OCI-M1 (cell line): ENCODE data around the gene CCDC71L.

Source experiments
- DNase-seq: peaks from one replicate; lab custom pipeline; 2025; lab: John Stamatoyannopoulos, UW

Gene CCDC71L

GRCh38 chr7:106659166-106659962 lies 1.6 kb downstream of the CCDC71L start:
- peak; percentile 34 for DNase-seq

DNA sequence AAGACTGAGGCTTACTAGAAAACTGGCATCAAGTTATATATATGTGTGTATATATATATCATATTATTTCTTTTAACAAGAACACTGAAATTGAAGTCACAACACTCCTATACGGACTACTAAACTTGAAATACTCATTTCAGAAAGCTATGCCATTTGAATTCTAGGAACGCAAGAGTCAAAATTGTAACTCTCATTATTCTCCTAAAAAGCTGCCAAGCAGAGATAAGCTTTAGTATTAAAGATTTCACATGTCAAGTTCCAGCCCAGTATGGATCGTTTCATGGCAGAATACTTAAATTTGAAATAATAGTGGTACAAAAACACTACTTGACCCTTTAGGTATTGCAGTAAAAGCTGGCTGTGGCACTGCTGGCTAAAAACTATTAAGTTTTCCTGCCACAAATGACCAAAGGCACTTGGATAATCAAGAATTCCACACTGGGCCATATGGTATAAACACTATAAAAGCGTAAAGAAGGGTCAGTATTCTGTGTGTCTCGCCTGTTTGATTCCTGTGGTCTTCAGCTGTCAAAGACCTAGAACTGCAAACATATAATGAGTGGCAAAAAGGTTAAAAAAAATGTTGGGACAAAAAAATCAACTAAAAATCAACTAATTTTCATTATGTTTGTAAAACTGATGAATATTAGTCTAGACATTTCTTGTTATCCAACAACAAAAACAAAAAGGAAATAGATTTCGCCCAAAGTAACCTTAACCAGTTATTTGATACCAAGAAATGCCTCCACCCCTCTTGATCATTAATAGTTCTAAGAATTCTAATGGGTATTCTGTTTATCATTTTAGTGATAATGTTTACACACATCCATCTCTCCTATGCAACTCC lies 2.4 kb downstream of the CCDC71L start:
- DNase-seq, result peak; percentile 41

- DNase-seq, result peak; percentile 58
Observed at GRCh38 chr7:106657085-106657991, 3.6 kb downstream of the CCDC71L start.

DNA sequence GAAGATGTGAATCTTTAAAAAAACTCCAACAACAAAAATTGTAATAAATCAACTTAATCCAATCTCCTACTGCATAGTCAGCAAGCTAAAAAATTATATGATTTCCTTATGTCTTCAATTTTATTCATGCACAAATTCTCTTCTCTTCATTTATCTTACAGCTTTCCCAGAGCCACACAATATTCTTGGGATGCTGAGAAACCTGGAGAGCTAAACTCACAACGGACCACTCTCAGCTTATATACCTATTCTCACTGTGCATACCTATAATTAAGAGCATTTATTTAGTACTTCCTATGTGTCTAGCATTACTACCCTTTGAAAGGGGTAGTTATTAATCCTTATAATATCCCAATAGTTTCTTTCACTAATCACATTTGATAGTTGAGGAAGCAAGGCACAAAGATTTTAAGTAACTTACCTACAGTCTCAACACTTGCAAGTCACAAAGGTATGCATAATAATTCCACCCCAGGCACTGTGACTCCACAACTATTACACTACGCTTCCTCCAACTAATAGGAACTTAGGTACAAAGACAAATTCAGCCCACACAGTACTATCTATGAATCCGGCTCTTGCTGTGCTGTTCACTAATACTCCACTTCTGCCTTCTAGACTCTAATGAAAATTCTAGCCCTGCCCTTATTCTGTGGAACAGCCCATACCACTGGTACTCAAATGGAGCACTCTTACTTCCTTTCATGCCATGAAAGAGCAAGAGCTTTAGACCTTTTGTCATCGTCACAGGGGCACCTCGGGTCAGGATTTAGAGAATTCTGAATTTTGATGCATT lies 5.1 kb downstream of the CCDC71L start:
- no peak for DNase-seq

DNA sequence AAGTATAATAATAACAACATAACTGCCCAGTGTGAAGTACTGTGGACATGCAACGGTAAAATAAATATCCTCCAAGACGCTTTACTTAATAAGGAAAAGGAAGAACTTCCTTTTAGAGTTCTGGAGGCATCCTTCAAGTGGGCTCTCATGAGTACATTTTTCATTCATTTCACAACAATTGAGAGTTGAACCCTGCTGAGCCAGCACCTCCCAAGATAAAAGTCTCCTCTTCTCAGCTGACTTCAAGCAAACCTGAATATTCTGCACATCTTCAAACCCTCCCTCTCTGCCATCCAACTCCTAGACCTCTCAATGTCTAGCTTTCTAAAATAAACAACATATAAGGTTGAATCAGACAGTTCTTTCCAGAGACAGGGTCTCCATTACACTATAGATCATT lies 7.5 kb downstream of the CCDC71L start:
- DNase-seq, result no peak

GRCh38 chr7:106652909-106653308 lies 8.0 kb downstream of the CCDC71L start:
- DNase-seq, result no peak

DNA sequence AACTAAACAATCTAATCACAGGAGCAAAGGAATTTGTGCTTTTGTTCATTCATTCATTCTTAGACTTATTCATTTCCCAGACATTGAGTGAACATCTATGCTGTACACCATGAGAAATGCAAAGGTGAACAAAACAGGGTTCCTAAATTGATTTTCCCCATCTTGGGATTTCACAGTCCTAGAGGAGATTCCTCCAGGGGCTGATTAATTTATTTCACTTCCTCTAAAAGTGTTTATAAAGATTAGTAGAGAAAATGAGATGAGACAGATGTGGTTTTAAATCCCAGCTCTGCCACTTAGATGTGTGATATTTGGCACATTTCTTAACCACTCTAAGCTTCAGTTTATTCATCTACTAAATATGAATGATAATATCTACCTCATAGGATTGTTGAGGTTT lies 8.9 kb downstream of the CCDC71L start:
- DNase-seq, result no peak

GRCh38 chr7:106646256-106646655 lies 14.7 kb downstream of the CCDC71L start:
- DNase-seq, result no peak

DNA sequence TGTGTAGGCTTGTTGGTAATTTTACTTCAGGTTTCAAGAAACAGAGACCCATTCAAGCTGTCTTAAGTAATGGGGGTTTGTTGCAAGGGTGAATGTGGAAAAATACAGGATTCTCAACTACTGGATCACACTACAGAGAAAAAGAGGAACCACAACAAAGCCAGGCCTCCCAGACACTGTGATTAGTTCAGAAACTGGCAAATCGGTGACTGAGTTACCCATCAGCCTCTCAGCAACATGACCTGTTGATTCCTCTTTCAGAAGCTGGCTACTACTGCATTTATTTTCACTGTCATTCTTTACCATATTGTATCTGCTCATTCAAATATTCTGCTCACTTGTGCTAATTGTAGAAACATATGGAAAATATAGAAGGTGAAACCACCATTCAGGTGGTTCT lies 16.0 kb downstream of the CCDC71L start:
- peak; percentile 81 for DNase-seq

DNA sequence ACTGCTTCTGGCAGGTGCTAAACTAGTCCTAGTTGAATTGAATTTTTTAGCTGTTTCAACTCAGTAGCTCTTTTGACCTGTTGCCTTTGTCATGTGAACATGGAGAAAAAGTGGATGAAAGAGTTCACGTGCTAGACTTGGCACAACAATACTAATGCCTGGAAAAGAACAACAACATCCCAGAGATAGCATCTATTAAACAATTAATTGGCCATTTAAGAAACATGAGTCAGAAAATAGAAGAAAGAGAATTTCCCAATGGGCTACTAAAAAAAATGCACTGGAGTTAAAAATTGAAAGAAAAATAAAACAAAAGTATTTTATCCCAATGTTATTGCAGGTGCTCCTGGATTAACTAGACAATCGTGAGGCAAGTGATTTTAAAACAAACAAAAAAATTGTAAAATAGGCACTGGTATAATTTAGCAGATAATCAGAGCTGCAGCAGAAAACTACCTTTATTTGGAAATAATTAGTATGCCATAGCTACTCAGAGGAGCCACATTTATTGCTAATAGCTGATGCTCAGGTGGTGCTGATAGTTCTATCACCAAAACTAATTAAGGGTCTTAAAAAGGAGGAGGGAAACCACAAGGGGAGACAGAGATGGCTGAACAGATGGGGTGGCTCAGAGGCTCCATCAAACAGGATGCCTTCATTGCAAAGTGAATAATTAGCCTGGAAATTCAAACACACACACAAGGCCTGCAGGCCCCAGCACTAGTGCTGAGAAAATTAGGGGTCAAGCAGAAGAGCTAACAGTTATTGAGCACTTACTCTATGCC lies 17.6 kb downstream of the CCDC71L start:
- no peak for DNase-seq

DNA sequence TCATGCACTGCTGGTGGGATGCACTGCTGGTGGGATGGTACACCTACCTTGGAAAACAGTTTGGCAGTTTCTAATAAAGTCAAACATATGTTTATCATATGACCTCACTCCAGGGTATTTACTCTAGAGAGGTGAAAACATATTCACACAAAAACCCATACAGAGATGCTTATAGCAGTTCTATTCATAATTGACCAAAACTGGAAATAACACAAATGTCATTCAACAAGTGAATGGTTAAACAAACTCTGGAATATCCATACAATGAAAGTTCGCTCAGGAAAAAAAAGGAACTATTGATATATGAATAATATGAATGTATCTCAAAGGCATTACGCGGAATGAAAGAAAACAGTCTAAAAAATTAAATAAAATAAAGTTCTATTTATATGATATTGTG lies 19.5 kb downstream of the CCDC71L start:
- DNase-seq, result no peak

DNA sequence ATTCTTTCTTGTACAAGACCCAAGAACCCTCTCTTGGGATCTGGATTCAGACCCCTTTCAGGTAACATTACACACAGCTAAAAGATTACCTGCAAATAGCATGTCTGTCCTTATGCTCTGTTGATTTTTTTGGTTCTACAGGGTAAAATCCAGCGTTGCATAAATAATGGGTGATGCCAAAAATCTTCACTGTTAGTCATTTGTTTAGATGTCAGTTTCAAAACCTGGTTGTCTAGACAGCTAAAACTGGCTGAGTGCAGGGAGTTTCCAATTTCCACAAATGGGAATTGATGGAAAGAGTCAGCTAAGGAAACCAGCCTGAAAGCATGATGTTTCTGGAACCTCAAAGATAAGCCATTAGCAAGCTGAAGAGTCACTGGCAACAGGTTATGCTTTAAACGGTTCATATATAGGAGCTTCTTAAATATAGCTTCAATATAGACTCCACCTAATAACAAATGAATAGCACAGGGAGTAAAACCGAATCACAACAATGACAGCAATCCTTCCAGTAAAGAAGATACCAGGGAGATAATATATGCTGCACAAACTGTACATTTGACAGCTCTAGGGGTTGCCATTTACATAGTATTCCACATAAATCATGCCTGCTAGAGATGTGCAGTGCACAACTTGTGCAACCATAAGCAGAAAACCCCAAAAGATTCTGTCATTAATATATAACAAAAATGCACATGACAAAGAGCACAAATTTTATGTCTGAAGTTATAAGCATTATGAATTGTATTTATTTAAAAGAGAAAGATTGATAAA lies 20.4 kb downstream of the CCDC71L start:
- DNase-seq, result no peak

- no peak for DNase-seq
Observed at GRCh38 chr7:106639476-106640334, 21.3 kb downstream of the CCDC71L start.

DNA sequence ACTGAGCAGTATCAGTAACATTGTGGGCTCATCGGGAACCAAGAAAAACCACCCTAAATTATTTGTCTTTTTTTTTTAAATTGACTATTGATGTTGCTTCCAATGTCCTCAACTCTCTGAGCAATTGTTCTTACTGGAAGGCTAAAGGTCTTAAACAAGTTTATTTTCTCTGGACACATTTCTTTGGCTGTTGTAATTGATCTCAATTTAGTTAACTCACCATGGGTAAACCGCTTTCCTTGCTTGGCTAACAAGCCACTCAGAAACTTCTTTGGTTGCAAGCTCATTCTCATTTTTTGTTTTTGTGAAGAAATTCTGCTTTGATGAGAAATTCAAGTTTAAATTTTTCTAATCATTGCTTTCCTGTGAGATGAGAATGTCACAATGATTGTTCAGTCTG lies 25.5 kb downstream of the CCDC71L start:
- no peak for DNase-seq

GRCh38 chr7:106634958-106635357 lies 26.0 kb downstream of the CCDC71L start:
- DNase-seq, result no peak

GRCh38 chr7:106630648-106631047 lies 30.3 kb downstream of the CCDC71L start:
- no peak for DNase-seq

GRCh38 chr7:106629516-106629915 lies 31.4 kb downstream of the CCDC71L start:
- DNase-seq, result no peak

DNA sequence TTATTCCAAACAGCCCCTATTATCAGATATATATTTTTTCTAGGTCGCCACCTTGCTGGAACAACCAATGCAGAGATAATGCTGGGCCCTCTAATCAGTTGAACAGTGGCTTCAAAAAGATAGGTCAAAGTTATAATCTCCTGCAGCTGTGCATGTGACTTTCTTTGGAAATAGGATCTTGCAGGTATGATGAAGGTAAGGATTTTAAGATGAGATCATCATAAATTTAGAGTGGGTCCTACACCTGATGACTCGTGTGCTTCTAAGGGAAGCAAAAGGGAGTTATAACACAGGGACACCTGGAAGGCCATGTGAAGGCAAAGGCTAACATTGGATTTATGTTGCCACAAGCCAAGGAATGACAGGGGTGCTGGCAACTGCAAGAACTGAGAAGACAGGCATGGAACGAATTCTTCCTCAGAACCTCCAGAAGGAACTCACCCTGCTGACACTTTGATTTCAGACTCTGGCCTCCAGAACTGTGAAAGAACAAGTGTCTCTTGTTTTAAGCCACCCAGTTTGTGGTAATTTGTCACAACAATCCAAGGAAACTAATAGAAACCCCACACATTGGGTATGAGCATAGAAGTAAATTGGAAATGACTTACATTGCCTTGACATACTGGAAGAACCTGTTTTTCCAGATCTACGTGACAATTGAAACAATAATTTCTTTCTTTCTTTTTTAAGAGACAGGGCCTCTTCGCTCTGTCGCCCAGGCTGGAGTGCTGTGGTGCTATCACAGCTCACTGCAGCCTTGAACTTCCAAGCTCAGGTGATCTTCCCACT lies 34.4 kb downstream of the CCDC71L start:
- no peak for DNase-seq
